ENCODE measurements around the gene SETDB2. TPM values are rescaled to one million over a fixed set of nuclear protein-coding genes. Genes with fewer than 3 reads are reported as not detected.
"Not testable (repeated sequence)": the region's sequence is repeated elsewhere in the genome, so short reads cannot be mapped to it uniquely, and the experiment has no call there.

Gene SETDB2
- total and polyA plus RNA-seq, 9 donors: 6.7 to 11.0 (median 7.7) TPM

DNA sequence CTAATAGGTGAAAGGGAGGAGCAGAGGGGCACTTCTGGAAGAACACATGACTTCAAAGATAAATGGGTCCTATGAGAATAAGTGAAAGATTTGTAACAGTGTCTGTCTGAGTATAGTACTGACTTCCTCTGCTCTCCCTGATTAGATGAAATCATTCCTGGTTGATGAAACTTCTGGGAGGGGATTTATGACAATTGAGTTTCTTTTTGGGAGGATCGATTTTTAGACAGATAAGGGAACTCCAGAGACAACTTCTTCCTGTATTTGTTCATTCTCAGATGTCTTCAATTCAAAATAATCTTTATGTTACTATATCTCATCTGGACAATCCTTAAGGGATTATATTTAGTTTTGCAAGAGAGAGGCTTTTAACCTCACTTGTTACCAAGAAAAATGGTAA, 20.0 kb downstream of the SETDB2 start:
- no CpG with 5 or more reads among the region's 1 CpG for WGBS (ENCODE audit: insufficient coverage)
- peaks cover 21% of the 10 kb centered on the region for H3K36me3 ChIP-seq (ENCODE audit: control insufficient read depth, insufficient read depth, low read length)
- no peaks in the 10 kb centered on the region for H3K27me3 ChIP-seq (ENCODE audit: control insufficient read depth, insufficient read depth, low read length)
- H3K4me3 ChIP-seq (ENCODE audit: low read length): no peak overlapping the region
- no peak for DNase-seq
- H3K9me3 ChIP-seq (replicated peaks; ENCODE audit: control insufficient read depth, low read depth, low read length): peaks cover 6% of the 10 kb centered on the region
- H3K27ac ChIP-seq (ENCODE audit: low read length): no peak overlapping the region
- H3K4me1 ChIP-seq (ENCODE audit: control insufficient read depth, insufficient read depth, low read length): no peaks in the 10 kb centered on the region

DNA sequence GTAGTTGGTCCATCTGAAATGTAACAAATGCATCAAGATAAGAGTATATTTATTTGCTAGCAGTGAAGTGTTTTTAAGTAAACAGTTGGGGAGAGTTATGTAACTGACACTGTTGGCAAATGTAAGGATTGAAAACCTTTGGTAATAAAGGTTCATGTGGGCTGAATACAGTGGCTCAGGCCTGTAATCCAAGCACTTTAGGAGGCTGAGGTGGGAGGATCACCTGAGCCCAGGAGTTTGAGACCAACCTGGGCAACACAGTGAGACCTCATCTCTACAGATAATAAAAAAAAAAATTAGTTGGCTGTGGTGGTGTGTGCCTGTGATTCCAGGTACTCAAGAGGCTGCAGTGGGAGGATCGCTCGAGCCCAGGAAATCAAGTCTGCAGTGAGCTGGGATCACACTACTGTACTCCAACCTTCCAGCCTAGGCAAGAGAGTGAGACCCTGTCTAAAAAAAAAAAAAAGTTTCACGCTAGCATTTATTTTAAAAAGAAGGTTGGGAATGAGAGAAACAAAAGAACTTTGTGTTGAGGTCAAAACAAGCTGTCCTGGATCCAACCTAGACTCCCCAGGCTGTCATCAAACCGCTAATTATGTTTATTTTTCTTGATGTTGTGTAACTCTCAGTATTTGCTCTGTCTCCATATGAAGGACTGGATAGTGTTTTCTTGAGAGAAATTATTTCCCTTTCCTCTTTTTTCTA, 20.7 kb downstream of the SETDB2 start:
- peak; percentile 11 for DNase-seq
- peaks cover 6% of the 10 kb centered on the region for H3K9me3 ChIP-seq (replicated peaks; ENCODE audit: control insufficient read depth, low read depth, low read length)
- no peak overlapping the region for H3K4me3 ChIP-seq (ENCODE audit: low read length)
- no peak overlapping the region for H3K27ac ChIP-seq (ENCODE audit: low read length)
- H3K27me3 ChIP-seq (ENCODE audit: control insufficient read depth, insufficient read depth, low read length): no peaks in the 10 kb centered on the region
- H3K36me3 ChIP-seq (ENCODE audit: control insufficient read depth, insufficient read depth, low read length): peaks cover 21% of the 10 kb centered on the region
- WGBS (ENCODE audit: insufficient coverage): no CpG with 5 or more reads among the region's 4 CpGs
- no peaks in the 10 kb centered on the region for H3K4me1 ChIP-seq (ENCODE audit: control insufficient read depth, insufficient read depth, low read length)

- H3K27ac ChIP-seq (ENCODE audit: low read length): no peak overlapping the region
- H3K4me3 ChIP-seq (ENCODE audit: low read length): no peak overlapping the region
- H3K9me3 ChIP-seq (replicated peaks; ENCODE audit: control insufficient read depth, low read depth, low read length): peaks cover 6% of the 10 kb centered on the region
- DNase-seq: no peak
- H3K36me3 ChIP-seq (ENCODE audit: control insufficient read depth, insufficient read depth, low read length): peaks cover 21% of the 10 kb centered on the region
- WGBS (ENCODE audit: insufficient coverage): 83% methylated on average over 1 of the region's 5 CpGs
- H3K4me1 ChIP-seq (ENCODE audit: control insufficient read depth, insufficient read depth, low read length): no peaks in the 10 kb centered on the region
- H3K27me3 ChIP-seq (ENCODE audit: control insufficient read depth, insufficient read depth, low read length): no peaks in the 10 kb centered on the region
Measured at GRCh38 chr13:49466292-49466838, 22.3 kb downstream of the SETDB2 start.

DNA sequence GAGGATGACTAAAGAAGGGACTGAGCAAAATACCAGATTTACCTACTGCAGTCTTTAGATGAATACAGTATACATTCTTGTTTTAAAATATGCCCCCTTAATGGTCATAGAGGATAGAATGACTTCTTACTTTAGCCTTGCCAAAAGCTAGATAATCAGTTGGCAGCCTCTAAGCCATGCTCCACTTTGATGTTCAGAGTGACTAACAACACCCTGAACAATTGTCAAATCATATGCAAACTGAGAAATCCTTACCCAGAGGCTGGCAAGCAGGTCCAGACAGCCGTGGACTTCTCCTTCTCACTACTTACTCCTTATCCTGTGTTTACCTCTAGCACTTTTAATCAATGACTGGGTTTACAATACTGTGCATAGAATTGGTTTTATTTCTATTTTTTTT, 28.1 kb downstream of the SETDB2 start:
- WGBS (ENCODE audit: insufficient coverage): no CpG with 5 or more reads among the region's 1 CpG
- H3K9me3 ChIP-seq (replicated peaks; ENCODE audit: control insufficient read depth, low read depth, low read length): no peaks in the 10 kb centered on the region
- no peaks in the 10 kb centered on the region for H3K4me1 ChIP-seq (ENCODE audit: control insufficient read depth, insufficient read depth, low read length)
- no peaks in the 10 kb centered on the region for H3K27me3 ChIP-seq (ENCODE audit: control insufficient read depth, insufficient read depth, low read length)
- H3K36me3 ChIP-seq (ENCODE audit: control insufficient read depth, insufficient read depth, low read length): peaks cover 15% of the 10 kb centered on the region
- H3K4me3 ChIP-seq (ENCODE audit: low read length): no peak overlapping the region
- H3K27ac ChIP-seq (ENCODE audit: low read length): no peak overlapping the region
- DNase-seq: no peak

- DNase-seq: no peak
- no CpG with 5 or more reads among the region's 7 CpGs for WGBS (ENCODE audit: insufficient coverage)
- H3K36me3 ChIP-seq (ENCODE audit: control insufficient read depth, insufficient read depth, low read length): peaks cover 31% of the 10 kb centered on the region
- no peaks in the 10 kb centered on the region for H3K4me1 ChIP-seq (ENCODE audit: control insufficient read depth, insufficient read depth, low read length)
- H3K4me3 ChIP-seq (ENCODE audit: low read length): no peak overlapping the region
- H3K27me3 ChIP-seq (ENCODE audit: control insufficient read depth, insufficient read depth, low read length): no peaks in the 10 kb centered on the region
- H3K9me3 ChIP-seq (replicated peaks; ENCODE audit: control insufficient read depth, low read depth, low read length): no peaks in the 10 kb centered on the region
- H3K27ac ChIP-seq (ENCODE audit: low read length): no peak overlapping the region
Measured at GRCh38 chr13:49476529-49476928, 32.5 kb downstream of the SETDB2 start.

DNA sequence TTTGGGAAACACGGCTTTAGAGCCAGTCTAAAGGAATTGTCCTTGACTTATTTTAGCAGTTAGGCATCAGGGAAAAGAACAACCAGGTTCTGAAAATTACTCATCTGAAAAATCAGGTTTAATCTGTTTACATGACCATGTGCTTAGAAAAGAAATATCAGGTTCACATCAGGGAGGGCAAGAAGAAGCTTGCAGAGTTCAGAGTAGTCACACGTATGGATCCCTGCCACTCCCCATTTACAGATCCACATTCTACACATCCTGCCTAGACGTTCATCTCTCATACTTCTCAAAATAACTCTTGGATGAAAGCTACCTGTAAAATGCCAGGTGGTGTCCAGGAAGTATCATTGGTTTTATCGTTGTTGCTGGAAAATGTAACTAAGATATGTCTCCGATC, 37.7 kb downstream of the SETDB2 start:
- H3K4me3 ChIP-seq (ENCODE audit: low read length): no peak overlapping the region
- peaks cover 30% of the 10 kb centered on the region for H3K36me3 ChIP-seq (ENCODE audit: control insufficient read depth, insufficient read depth, low read length)
- no peak for DNase-seq
- no peak overlapping the region for H3K27ac ChIP-seq (ENCODE audit: low read length)
- no peaks in the 10 kb centered on the region for H3K27me3 ChIP-seq (ENCODE audit: control insufficient read depth, insufficient read depth, low read length)
- WGBS (ENCODE audit: insufficient coverage): no CpG with 5 or more reads among the region's 5 CpGs
- no peaks in the 10 kb centered on the region for H3K4me1 ChIP-seq (ENCODE audit: control insufficient read depth, insufficient read depth, low read length)
- H3K9me3 ChIP-seq (replicated peaks; ENCODE audit: control insufficient read depth, low read depth, low read length): no peaks in the 10 kb centered on the region

DNA sequence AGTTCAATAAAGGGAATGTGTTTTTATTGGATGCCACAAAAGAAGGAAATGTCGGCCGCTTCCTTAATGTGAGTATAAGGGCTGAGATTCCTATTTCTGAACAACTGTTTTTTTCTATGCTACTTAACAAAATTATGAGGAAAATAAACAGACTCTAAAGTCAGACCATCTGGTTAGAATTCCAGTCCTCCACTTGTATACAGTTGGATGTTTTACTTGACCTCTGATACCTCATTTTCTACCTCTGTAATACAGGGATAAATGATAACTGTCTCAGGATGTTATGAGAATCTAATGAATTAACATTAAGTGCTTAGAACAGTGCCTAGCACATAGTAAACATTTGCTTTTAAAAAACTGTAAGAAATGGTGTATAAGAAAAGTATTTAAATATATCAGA, 44.5 kb downstream of the SETDB2 start:
- H3K27ac ChIP-seq (ENCODE audit: low read length): no peak overlapping the region
- no peak for DNase-seq
- H3K36me3 ChIP-seq (ENCODE audit: control insufficient read depth, insufficient read depth, low read length): peaks cover 10% of the 10 kb centered on the region
- no peaks in the 10 kb centered on the region for H3K9me3 ChIP-seq (replicated peaks; ENCODE audit: control insufficient read depth, low read depth, low read length)
- H3K4me1 ChIP-seq (ENCODE audit: control insufficient read depth, insufficient read depth, low read length): no peaks in the 10 kb centered on the region
- whole genome bisulfite sequencing (ENCODE audit: insufficient coverage): no CpG with 5 or more reads among the region's 2 CpGs
- no peaks in the 10 kb centered on the region for H3K27me3 ChIP-seq (ENCODE audit: control insufficient read depth, insufficient read depth, low read length)
- no peak overlapping the region for H3K4me3 ChIP-seq (ENCODE audit: low read length)

- Histone ChIP-seq H3K27ac (ENCODE audit: low read length) (peak overlapping the region; percentile 97), H3K4me3 (ENCODE audit: low read length) (peak overlapping the region; percentile 66), H3K27me3 (ENCODE audit: control insufficient read depth, insufficient read depth, low read length) (no peaks in the 10 kb centered on the region), H3K9me3 (replicated peaks; ENCODE audit: control insufficient read depth, low read depth, low read length) (no peaks in the 10 kb centered on the region), H3K4me1 (ENCODE audit: control insufficient read depth, insufficient read depth, low read length) (peaks cover 5% of the 10 kb centered on the region), H3K36me3 (ENCODE audit: control insufficient read depth, insufficient read depth, low read length) (peaks cover 7% of the 10 kb centered on the region)
- peak; percentile 25 for DNase-seq
- no CpG with 5 or more reads among the region's 2 CpGs for WGBS (ENCODE audit: insufficient coverage)
Measured at GRCh38 chr13:49494645-49495044, 50.6 kb downstream of the SETDB2 start.

- peak; percentile 89 for DNase-seq
- Histone ChIP-seq H3K4me3 (ENCODE audit: low read length) (peak within 1 kb of the TSS; percentile 66), H3K4me1 (ENCODE audit: control insufficient read depth, insufficient read depth, low read length) (peaks cover 5% of the 10 kb centered on the region), H3K27ac (ENCODE audit: low read length) (peak within 1 kb of the TSS; percentile 97), H3K27me3 (ENCODE audit: control insufficient read depth, insufficient read depth, low read length) (no peaks in the 10 kb centered on the region), H3K36me3 (ENCODE audit: control insufficient read depth, insufficient read depth, low read length) (peaks cover 7% of the 10 kb centered on the region), H3K9me3 (replicated peaks; ENCODE audit: control insufficient read depth, low read depth, low read length) (no peaks in the 10 kb centered on the region)
- 3% methylated on average over 45 of the region's 71 CpGs for WGBS (ENCODE audit: insufficient coverage)
Measured at GRCh38 chr13:49495783-49496762, 52.0 kb downstream of the SETDB2 start, which contains the start of gene PHF11. TSS of gene PHF11 (plus strand) at chr13:49495953. CDS start at chr13:49496002, 49 bp downstream.

DNA sequence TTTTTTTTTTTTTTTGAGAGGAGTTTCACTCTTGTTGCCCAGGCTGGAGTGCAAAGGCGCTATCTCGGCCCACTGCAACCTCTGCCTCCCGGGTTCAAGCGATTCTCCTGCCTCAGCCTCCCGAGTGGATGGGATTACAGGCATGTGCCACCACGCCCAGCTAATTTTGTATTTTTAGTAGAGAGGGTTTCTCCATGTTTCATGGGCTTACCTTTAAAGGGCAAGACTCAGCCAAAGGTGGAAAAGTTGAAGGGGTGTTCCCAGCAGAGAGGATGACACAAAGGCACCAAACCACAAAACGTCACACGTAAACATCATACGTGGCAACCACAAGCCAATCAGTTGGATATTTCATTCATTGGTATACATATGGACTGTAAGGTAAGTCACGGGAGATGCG, 52.8 kb downstream of the SETDB2 start:
- not testable (repeated sequence) for H3K27me3 ChIP-seq (ENCODE audit: control insufficient read depth, insufficient read depth, low read length); H3K4me1 ChIP-seq (ENCODE audit: control insufficient read depth, insufficient read depth, low read length); H3K36me3 ChIP-seq (ENCODE audit: control insufficient read depth, insufficient read depth, low read length); H3K4me3 ChIP-seq (ENCODE audit: low read length); H3K9me3 ChIP-seq (replicated peaks; ENCODE audit: control insufficient read depth, low read depth, low read length)
- H3K27ac ChIP-seq (ENCODE audit: low read length): peak overlapping the region; percentile 24
- WGBS (ENCODE audit: insufficient coverage): 70% methylated on average over 2 of the region's 11 CpGs
- peak; percentile 19 for DNase-seq
